Naive thymus-derived CD4-positive, alpha-beta T cell (primary cell): ENCODE data around the gene SEMA3F. TPM values are rescaled to one million over a fixed set of nuclear protein-coding genes. Genes with fewer than 3 reads are reported as not detected.

ENCODE experiments used
- ATAC-seq: fragments of 150-1000 bp; cut with Tn5 transposase; 2 replicates; pipeline ENCODE4 v1.10.0; 2021; ENCODE audit warnings: mild to moderate bottlenecking, moderate library complexity
- CTCF ChIA-PET: fragments of 350-600 bp; sonication (Branson Sonifier 250); formaldehyde crosslinking; loops from one replicate; lab custom pipeline; 2021; ENCODE audit warnings: antibody characterized with exemption; lab: Charles Lee
- POLR2A ChIA-PET: fragments of 350-600 bp; sonication (Branson Sonifier 250); formaldehyde crosslinking; loops from one replicate; lab custom pipeline; 2021; ENCODE audit warnings: antibody characterized with exemption, inconsistent platforms; lab: Charles Lee
- DNase-seq, 9 donors: peaks; one replicate each; pipeline versions ENCODE4 v3.0.0 to v3.0.0-alpha.2; 2020 to 2022; ENCODE audit warnings: mixed read lengths in 1 of 9
- H3K27ac ChIP-seq: one replicate; pipeline ENCODE4 v1.7.0; 2013; ENCODE audit warnings: mild to moderate bottlenecking, low read depth, low read length, moderate library complexity
- H3K27me3 ChIP-seq, 2 donors: one replicate each; pipeline ENCODE4 v1.7.0; 2013; ENCODE audit warnings: low read length in 2 of 2, mild to moderate bottlenecking in 2 of 2, moderate library complexity in 2 of 2; ENCODE audit not compliant: control insufficient read depth in 2 of 2, insufficient read depth in 2 of 2
- H3K36me3 ChIP-seq, 3 experiments: 1 replicate in 2 of 3; 2 replicates in 1 of 3; pipeline ENCODE4 v1.7.0; 2013; ENCODE audit warnings: low read length in 3 of 3, mild to moderate bottlenecking in 3 of 3, moderate library complexity in 1 of 3; ENCODE audit not compliant: insufficient read depth in 3 of 3, control insufficient read depth in 2 of 3
- H3K4me1 ChIP-seq, 2 donors: one replicate each; pipeline ENCODE4 v1.7.0; 2013; ENCODE audit warnings: low read length in 2 of 2, mild to moderate bottlenecking in 2 of 2, moderate library complexity in 1 of 2; ENCODE audit not compliant: control insufficient read depth in 2 of 2, insufficient read depth in 2 of 2
- H3K4me3 ChIP-seq: 2 replicates; pipeline ENCODE4 v1.7.0; 2013; ENCODE audit warnings: mild to moderate bottlenecking, low read length
- H3K9me3 ChIP-seq, 3 experiments: 1 replicate in 2 of 3; 2 replicates in 1 of 3; pipeline ENCODE4 v1.7.0; 2013; ENCODE audit warnings: low read length in 3 of 3; ENCODE audit not compliant: control insufficient read depth in 2 of 3
- H3K27ac Mint-ChIP-seq, 9 donors: one replicate each; pipeline ENCODE4 v1.8.0; 2020 to 2022; ENCODE audit warnings: mixed read lengths in 9 of 9, mild to moderate bottlenecking in 8 of 9, moderate library complexity in 5 of 9, inconsistent platforms in 2 of 9
- H3K27me3 Mint-ChIP-seq, 5 donors: one replicate each; pipeline ENCODE4 v1.8.0; 2021 to 2022; ENCODE audit warnings: mixed read lengths in 5 of 5, mild to moderate bottlenecking in 1 of 5
- H3K36me3 Mint-ChIP-seq, 5 donors: one replicate each; pipeline ENCODE4 v1.8.0; 2020 to 2022; ENCODE audit warnings: mixed read lengths in 5 of 5, mild to moderate bottlenecking in 3 of 5, inconsistent platforms in 1 of 5
- H3K4me1 Mint-ChIP-seq, 7 donors: one replicate each; pipeline ENCODE4 v1.8.0; 2020 to 2022; ENCODE audit warnings: mixed read lengths in 7 of 7, mild to moderate bottlenecking in 3 of 7, inconsistent platforms in 1 of 7
- H3K4me3 Mint-ChIP-seq, 10 donors: one replicate each; pipeline ENCODE4 v1.8.0; 2020 to 2022; ENCODE audit warnings: mild to moderate bottlenecking in 10 of 10, mixed read lengths in 10 of 10, moderate library complexity in 6 of 10, inconsistent platforms in 2 of 10
- H3K9me3 Mint-ChIP-seq, 11 donors: one replicate each; pipeline ENCODE4 v1.8.0; 2020 to 2022; ENCODE audit warnings: mixed read lengths in 11 of 11, mild to moderate bottlenecking in 4 of 11, inconsistent platforms in 1 of 11, moderate library complexity in 1 of 11
- intact Hi-C, 2 donors: fragments of 100-400 bp; cut with micrococcal nuclease; formaldehyde crosslinking; loops; one replicate each; pipeline ENCODE4 v1.15.1; 2023
- polyA plus RNA-seq, 2 donors: library from polyadenylated mRNA; unstranded; fragments of 300-500 nt; fragmentation: Illumina TruSeq; gene quantifications; one replicate each; pipeline ENCODE4 v1.2.3, GENCODE V29; 2021
- total RNA-seq, 6 experiments: library from RNA in 5 of 6; stranded (reverse) in 5 of 6; gene quantifications; 1 replicate in 5 of 6; 2 replicates in 1 of 6; pipeline ENCODE4 v1.2.3 and lab custom pipeline; 2021 to 2026

SEMA3F gene
- total and polyA plus RNA-seq, 7 experiments from 2014 or later: 0.34 to 1.1 (median 0.69) TPM; not detected in 4

DNA sequence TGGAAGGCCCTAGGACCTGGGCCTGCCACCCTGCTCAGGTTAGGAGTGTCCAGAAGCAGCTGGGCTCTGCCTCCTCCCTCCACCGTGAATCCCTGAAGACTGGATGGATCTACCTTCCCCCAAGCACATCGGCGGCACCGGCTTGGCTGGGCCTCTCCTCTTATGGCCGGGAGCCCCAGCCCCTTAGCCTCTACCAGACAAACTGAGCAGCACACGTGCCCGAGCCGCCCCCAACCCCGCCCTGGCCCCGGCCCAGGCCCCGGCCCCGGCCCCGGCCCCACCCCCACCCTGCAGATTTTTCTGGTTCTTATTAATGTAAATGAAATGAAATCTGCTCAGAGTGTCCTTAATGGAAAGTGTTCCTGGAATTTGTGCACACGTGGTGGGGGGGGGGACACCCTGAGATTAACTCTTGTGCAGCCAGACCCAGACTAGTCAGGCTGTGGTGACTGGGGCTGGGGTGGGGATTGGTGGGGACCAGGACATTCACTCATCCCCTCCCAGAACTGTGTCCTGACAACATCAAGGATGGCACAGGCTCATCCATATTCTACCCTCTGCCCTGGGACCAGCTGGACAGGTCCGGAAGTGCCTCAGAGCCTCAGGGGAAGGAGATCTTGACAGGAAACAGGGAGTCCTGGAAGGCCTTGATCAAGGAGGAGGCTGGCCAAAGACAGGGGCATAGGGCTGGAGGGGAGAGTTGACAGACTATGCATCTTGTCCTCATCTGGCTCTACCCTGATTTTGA lies 30.9 kb upstream of the SEMA3F start:
- Mint-ChIP-seq H3K9me3 (no peaks in the 10 kb centered on the region), H3K36me3 (no peaks in the 10 kb centered on the region), H3K4me3 (no peak overlapping the region), H3K27me3 (no peaks in the 10 kb centered on the region), H3K27ac (no peak overlapping the region), H3K4me1 (peaks cover 0 to 9% (median 0%) of the 10 kb centered on the region in 7 donors)
- Histone ChIP-seq H3K27me3 (no peaks in the 10 kb centered on the region), H3K27ac (no peak overlapping the region), H3K4me1 (no peaks in the 10 kb centered on the region), H3K9me3 (no peaks in the 10 kb centered on the region), H3K4me3 (no peak overlapping the region), H3K36me3 (peaks cover 0 to 18% (median 0%) of the 10 kb centered on the region in 3 experiments)
- ChIA-PET POLR2A (no interaction called here), CTCF (no interaction called here)
- intact Hi-C loops: no loop called here
- ATAC-seq (no peak), DNase-seq (no peak)

DNA sequence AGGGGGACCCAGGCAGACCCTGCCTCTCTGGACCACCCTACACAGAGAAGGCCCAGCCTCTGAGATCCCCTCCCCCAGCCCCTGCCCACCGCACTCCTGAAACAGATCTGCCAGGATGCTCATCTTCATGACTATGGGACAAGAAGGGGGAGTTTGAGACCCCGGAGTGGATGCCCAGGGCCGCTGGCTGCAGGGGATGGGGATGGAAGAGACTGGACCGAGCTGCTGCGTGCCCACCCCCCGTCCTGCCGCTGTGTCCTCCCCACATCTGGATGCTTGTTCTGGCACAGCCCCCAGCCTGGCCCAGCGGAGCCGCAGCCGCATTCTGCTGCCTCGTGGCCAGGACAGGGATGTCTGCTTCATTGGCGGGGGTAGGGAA lies 30.3 kb upstream of the SEMA3F start:
- no peaks in the 10 kb centered on the region for H3K36me3 Mint-ChIP-seq
- Histone ChIP-seq H3K9me3 (no peaks in the 10 kb centered on the region), H3K27ac (no peak overlapping the region), H3K4me1 (no peaks in the 10 kb centered on the region), H3K4me3 (no peak overlapping the region), H3K36me3 (peaks cover 0 to 14% (median 0%) of the 10 kb centered on the region in 3 experiments), H3K27me3 (no peaks in the 10 kb centered on the region)
- H3K4me1 Mint-ChIP-seq: peaks cover 0 to 9% (median 0%) of the 10 kb centered on the region in 7 donors
- no peak for DNase-seq
- intact Hi-C loops: no loop called here
- CTCF ChIA-PET: no interaction called here
- no peaks in the 10 kb centered on the region for H3K27me3 Mint-ChIP-seq
- ATAC-seq: no peak
- H3K27ac Mint-ChIP-seq: peak overlapping the region in 1 of 9 donors; percentile 32
- POLR2A ChIA-PET: no interaction called here
- H3K9me3 Mint-ChIP-seq: no peaks in the 10 kb centered on the region
- H3K4me3 Mint-ChIP-seq: no peak overlapping the region

DNA sequence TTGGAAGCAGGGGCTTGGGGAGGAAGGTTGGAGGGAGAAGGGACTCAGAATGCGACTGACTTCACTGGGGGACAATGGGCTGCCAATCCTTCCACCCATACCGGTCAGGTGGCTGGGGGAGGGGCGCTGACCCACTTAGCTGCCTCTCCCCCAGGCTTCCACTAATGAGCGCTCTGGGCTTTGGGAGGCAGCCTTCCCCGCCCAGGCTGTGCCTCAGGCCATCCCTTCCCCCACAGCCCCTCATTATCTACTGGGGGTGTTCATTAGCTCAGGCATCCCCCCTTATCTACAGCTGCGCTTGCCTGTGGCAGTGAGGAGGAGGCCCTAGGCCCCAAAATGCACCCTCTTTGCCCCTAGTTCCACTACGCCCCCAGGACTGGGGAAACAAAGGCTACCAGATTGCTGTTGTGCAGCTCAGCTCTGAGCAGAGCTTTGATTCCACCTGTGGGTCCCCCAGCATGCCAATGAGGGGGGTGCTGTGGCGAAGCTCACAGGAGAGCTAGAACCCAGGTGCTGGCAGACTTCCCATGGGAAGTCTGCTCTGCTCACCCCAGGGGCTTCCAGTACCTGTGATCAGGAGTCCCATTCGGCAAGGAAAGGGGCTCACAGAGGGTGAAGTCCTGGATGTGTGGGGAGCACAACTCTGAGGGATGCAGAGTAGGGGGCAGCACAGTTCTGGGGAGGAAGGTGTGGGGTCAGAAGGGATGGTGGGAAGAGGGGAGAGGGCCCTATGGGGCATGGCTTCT lies 29.4 kb upstream of the SEMA3F start:
- H3K27ac Mint-ChIP-seq: peak overlapping the region in 1 of 9 donors; percentile 42
- Histone ChIP-seq H3K36me3 (peaks cover 0 to 5% (median 0%) of the 10 kb centered on the region in 3 experiments), H3K9me3 (no peaks in the 10 kb centered on the region), H3K4me3 (no peak overlapping the region), H3K27ac (no peak overlapping the region), H3K27me3 (no peaks in the 10 kb centered on the region), H3K4me1 (no peaks in the 10 kb centered on the region)
- ChIA-PET POLR2A (no interaction called here), CTCF (no interaction called here)
- H3K9me3 Mint-ChIP-seq: no peaks in the 10 kb centered on the region
- DNase-seq: no peak
- H3K36me3 Mint-ChIP-seq: no peaks in the 10 kb centered on the region
- no peaks in the 10 kb centered on the region for H3K27me3 Mint-ChIP-seq
- intact Hi-C loops: no loop called here
- ATAC-seq: no peak
- peaks cover 0 to 9% (median 0%) of the 10 kb centered on the region in 7 donors for H3K4me1 Mint-ChIP-seq
- no peak overlapping the region for H3K4me3 Mint-ChIP-seq

DNA sequence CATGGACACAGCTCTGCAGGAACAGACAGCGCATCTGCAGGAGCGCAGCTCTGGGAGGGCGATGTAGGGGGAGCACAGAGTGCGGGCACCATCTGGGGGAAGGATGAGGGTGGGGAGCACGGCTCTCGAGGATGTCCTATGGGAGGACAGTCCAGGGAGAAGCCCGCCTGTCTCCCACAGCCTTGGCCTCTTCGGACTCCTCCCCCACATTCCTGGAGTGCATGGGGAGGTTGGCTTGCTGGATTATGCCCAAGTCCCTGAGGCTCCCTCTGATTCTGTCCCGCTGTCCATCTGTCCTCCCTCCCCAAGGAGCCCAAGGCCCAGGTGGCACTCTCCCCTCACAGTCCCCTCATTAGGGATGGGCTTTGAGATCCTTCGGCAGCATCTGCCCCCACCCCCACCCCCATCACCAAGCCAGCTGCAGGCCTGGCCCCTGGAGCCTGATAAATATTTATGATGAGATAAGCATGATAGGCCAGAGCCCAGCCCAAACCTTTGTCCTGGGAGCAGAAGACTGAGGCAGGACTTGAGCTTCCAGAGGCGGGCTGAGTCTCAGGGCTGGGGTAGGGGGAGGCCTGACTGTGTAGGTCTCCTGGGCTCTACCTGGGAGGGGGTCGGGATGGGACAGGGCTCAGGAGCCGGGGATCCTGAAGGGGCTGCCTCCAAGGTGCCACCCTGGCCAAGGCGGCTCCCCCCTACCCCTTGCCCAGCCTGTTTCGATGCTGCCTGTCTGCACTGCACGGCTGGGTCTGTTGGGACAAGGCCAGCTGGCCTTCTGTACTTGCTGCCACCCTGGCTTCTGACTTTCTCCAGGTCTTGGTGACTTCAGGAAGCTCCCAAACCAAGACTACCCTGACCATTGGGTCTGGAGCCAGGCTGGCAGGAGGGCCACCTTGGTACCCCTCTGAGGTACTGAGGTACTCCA lies 28.6 kb upstream of the SEMA3F start:
- H3K4me1 ChIP-seq: no peaks in the 10 kb centered on the region
- CTCF ChIA-PET: no interaction called here
- no peaks in the 10 kb centered on the region for H3K9me3 Mint-ChIP-seq
- intact Hi-C loops: no loop called here
- H3K4me3 ChIP-seq: no peak overlapping the region
- H3K4me3 Mint-ChIP-seq: no peak overlapping the region
- no peaks in the 10 kb centered on the region for H3K36me3 ChIP-seq
- peaks cover 0 to 9% (median 0%) of the 10 kb centered on the region in 7 donors for H3K4me1 Mint-ChIP-seq
- no peaks in the 10 kb centered on the region for H3K27me3 ChIP-seq
- H3K27ac Mint-ChIP-seq: peak overlapping the region in 1 of 9 donors; percentile 42
- no peak overlapping the region for H3K27ac ChIP-seq
- H3K36me3 Mint-ChIP-seq: no peaks in the 10 kb centered on the region
- H3K9me3 ChIP-seq: no peaks in the 10 kb centered on the region
- H3K27me3 Mint-ChIP-seq: no peaks in the 10 kb centered on the region
- no peak for DNase-seq
- POLR2A ChIA-PET: no interaction called here
- no peak for ATAC-seq

DNA sequence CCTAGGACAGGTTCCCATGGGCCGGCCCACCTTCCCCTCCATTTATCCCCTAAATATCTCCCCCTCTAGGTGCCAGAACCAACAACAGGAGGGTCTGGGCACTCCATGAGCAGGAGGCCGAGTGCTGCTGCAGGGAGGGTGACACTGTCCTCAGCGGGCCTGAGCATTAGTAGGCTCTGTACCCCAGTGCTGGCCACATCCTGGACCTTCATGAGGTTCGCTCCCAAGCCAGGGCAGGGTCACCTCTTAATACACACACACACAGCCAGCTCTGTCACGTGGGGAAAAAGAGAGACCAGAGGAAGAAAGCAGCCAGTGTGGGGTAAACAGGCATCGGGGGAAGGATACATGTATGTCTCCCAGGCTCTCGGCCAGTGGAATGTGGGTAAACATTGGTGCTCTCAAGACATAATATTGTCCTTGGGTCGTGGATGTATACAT lies 27.9 kb upstream of the SEMA3F start:
- H3K36me3 Mint-ChIP-seq: no peaks in the 10 kb centered on the region
- Histone ChIP-seq H3K4me3 (no peak overlapping the region), H3K27ac (no peak overlapping the region), H3K4me1 (no peaks in the 10 kb centered on the region), H3K9me3 (no peaks in the 10 kb centered on the region), H3K27me3 (no peaks in the 10 kb centered on the region), H3K36me3 (no peaks in the 10 kb centered on the region)
- no peak overlapping the region for H3K4me3 Mint-ChIP-seq
- H3K9me3 Mint-ChIP-seq: no peaks in the 10 kb centered on the region
- DNase-seq (no peak), ATAC-seq (no peak)
- intact Hi-C loops: no loop called here
- peaks cover 0 to 3% (median 0%) of the 10 kb centered on the region in 7 donors for H3K4me1 Mint-ChIP-seq
- no peaks in the 10 kb centered on the region for H3K27me3 Mint-ChIP-seq
- CTCF ChIA-PET: no interaction called here
- H3K27ac Mint-ChIP-seq: no peak overlapping the region
- POLR2A ChIA-PET: no interaction called here

DNA sequence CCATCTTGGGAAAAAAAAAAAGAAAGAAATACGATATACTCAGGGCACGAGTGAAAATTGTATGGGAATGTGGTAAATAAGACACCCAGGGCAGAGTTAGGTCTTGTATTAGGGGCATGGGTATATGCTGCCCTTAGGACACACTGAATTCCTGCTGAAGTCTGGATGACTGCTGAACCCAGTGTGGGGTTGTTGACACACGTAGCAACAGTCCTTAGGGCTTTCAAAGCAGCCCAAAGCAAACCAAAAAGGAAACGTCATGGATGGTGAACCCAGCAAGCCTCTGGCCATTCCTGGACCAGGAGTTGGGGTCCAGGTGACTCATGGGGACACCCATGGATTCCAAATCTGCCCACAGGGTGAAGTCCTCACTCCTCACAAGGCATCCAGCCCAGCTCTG lies 27.1 kb upstream of the SEMA3F start:
- intact Hi-C loops: no loop called here
- H3K36me3 Mint-ChIP-seq: no peaks in the 10 kb centered on the region
- Histone ChIP-seq H3K27ac (no peak overlapping the region), H3K36me3 (no peaks in the 10 kb centered on the region), H3K4me3 (no peak overlapping the region), H3K4me1 (no peaks in the 10 kb centered on the region), H3K27me3 (no peaks in the 10 kb centered on the region), H3K9me3 (no peaks in the 10 kb centered on the region)
- ChIA-PET CTCF (no interaction called here), POLR2A (no interaction called here)
- DNase-seq (no peak), ATAC-seq (no peak)
- H3K27ac Mint-ChIP-seq: no peak overlapping the region
- H3K4me1 Mint-ChIP-seq: peaks cover 0 to 1% (median 0%) of the 10 kb centered on the region in 7 donors
- no peak overlapping the region for H3K4me3 Mint-ChIP-seq
- peaks cover 0 to 5% (median 0%) of the 10 kb centered on the region in 5 donors for H3K27me3 Mint-ChIP-seq
- H3K9me3 Mint-ChIP-seq: no peaks in the 10 kb centered on the region
